Hematopoietic multipotent progenitor cell treated with erythropoietin and hydrocortisone succinate and interleukin-3 and kit ligand, for 8 days (in vitro differentiated cells): ENCODE data around the gene ENTPD6.

Source experiments
- DNase-seq: peaks from one replicate; pipeline ENCODE4 v3.0.0-alpha.2; 2015

ENTPD6 gene

DNA sequence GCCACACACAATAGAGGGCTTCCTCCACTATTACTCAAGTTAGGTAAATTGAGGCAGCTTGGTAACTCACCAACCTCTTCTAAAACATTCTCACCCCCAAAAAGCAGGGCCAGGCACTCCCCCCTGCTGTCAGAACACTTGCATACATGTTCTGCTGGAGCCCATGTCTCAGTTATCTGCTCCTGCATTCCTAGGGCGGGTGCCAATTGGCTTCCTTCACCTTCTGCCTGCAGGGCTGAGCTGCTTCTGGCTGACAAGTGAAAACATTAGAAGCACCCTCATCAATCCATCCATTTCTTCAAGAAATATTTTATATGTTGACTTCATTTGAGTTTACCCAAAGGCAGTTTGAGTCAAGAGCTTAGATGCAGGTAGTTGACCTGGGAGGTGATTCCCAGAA is 4.5 kb upstream of the ENTPD6 start:
- peak; percentile 39 for DNase-seq

GRCh38 chr20:25191689-25192088 is 3.8 kb upstream of the ENTPD6 start:
- DNase-seq = no peak

GRCh38 chr20:25193843-25194242 is 1.7 kb upstream of the ENTPD6 start:
- DNase-seq = no peak

DNA sequence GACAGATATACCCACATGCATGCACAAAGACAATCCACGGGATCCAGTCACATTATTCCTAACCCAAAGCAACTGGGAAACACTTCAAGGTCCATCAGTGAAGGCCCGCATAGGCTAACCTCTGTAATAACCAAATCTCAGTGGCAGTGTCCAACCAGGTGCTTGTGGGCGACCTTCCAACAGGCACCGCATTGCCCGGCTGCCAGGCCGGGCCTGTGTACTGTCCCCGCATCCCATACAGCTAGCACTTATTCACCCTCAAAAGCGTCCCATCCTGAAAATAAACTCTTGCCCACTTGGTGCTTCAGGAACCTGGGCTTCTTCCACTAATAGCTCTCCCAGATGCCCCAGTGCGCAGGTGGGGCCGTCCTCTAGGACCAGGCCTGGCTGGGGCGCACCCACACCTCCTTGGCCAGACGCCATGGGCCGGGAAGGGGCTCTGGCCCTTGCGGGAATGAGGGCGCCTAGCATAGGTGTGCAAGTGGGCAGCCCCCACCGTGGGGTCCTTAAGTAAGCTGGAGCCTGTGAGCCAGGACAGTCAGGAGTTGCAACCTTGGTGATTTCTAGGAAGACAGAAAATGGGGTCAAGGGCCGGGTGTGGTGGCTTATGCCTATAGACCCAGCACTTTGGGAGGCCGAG is 1.1 kb upstream of the ENTPD6 start:
- DNase-seq = no peak

- DNase-seq = no peak
These were observed 662 bp downstream of the ENTPD6 start for GRCh38 chr20:25195962-25196785.

GRCh38 chr20:25196786-25197120 is 1.2 kb downstream of the ENTPD6 start:
- no peak for DNase-seq

DNA sequence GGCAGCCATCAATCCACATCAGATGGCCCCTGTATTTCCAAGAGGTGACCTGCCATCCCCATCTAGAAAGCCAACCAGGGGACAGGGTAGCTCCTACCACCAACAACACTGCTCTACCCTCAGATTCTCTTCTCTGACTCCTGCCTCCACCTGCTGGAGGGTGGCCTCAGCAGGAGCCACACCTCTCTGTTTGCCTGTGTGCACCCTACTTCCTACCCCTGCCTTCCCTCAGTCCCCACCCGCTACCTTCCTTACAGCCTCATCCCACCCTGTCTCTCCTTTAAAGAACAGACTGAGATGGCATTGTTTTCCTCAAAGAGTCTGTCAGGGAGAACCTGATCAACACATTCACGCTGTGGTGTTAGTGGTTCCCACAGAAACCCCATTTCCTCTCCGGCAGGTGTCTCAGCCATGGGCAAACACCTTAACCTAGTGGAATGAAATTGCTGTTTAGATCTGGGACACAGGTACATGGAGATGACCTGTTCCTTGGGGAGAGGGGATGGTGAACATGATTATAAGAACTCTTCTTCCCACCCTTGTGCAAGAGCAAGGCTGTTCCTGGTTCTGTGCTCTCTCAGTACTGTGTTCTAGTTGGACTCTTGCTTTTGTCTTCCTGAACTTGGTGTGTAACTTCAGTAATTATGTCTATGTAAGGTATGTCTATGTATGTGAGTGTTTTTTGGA is 1.8 kb downstream of the ENTPD6 start:
- DNase-seq = no peak

DNA sequence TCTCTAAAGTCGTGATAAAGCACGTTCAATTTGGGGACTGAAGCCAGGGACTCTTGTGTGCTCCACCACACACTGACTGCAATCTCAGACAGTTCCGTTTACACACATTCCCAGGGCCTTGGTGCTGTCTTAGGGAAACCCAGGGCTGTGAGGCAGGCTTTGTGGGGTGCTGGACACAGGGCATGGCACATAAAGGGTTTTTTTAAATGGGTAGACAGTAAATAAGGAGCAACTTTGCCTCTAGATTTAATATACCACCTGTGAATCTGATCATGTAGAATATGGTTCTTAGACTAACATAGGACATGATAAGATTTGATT is 2.3 kb downstream of the ENTPD6 start:
- no peak for DNase-seq

- DNase-seq = no peak
These were observed 3.3 kb downstream of the ENTPD6 start for GRCh38 chr20:25198663-25199383.

- no peak for DNase-seq
These were observed 4.2 kb downstream of the ENTPD6 start for GRCh38 chr20:25199473-25200260.

GRCh38 chr20:25203089-25203488 is 7.6 kb downstream of the ENTPD6 start:
- DNase-seq = no peak

DNA sequence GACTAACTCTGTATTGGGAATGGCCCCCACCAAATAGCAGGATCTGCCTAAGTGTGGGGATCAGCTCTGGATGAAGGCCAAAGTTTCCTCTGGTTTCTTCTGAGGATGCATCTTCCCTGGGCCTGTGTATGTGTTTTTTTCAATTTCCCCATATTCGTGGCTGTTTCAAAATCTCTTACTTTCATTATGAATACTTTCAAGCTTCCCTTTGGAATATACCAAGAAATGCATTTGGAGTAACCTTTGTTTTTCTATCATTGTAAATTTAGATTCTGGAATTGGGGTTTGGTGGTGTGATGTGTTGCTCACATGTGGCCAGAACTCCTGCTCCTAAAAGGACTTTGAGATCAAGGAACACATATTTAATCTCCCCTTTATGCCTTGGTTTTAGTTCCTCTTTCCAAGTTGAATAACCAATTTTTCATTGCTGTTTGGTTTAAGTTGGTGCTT is 8.4 kb downstream of the ENTPD6 start:
- DNase-seq = no peak

DNA sequence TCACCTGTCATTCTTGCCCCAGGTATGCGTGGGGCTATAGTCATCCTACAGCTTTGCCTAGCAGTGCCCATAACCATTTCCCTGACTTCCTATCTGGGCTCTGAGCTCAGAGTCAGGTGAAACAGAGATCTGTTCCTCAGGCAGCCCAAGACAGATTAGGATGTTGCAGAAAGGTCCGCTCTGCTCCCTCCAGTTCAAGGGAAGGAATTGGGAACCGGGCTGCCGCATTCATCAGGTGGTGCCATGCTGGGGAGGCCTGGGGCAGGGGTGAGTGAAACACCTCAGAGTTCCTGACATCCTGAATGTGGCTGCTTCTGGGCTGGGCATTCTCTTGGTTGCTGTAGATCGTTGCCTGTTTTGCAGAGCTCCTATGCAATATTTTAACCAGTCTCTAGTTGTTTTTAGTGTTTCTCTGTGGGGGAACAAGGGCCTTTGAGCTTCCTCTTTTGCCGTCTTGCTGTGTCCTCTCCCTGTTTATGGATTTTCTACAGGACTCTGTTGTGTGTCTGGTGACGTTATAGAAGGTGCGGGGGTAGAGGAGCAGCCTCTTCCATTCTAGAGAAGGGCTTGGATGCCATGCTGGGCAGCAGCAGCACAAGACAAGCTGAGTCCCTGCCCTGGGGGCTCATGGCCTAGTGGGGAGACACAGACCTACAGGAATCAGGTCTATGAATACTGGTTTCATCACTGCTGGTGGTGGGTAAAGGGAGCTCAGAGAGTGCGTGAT is 9.2 kb downstream of the ENTPD6 start:
- no peak for DNase-seq

DNA sequence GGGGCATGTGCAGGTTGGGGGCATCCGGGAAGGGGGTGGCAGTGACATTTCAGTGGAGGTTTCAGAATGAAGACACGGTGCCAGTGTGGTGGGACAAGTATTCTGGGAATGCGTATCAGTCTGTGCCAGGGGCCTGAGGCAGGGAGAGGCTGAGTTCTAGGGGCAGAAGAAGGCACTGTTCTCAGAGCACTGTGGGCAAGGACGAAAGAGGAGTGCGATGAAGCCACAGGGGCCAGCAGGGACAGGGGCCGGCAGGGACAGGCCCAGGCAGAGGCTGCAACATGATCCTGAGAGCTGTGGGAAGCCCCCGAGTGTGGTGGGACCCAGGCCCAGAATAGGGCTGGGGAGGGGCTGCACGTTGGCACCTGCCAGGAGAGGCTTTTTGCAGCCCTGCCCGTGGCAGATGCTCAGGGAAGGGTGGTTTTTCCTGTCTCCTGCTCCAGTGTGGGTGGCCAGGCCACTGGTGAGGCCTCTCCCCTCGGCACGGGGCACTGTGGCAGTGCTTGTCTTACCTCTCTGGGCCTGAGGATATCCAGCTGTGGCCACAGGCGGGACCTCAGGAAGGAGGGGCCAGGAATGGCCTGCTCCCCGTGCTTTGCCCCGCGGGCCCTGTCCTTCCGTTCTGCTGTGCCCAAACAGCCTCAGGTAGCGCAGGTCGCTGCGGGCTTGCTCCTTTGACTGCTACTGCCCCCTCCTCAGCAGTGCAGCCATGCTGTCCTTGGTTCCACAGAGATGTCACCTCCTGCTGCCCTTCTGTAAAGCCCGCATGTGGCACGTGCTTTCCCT is 10.0 kb downstream of the ENTPD6 start:
- DNase-seq = no peak

DNA sequence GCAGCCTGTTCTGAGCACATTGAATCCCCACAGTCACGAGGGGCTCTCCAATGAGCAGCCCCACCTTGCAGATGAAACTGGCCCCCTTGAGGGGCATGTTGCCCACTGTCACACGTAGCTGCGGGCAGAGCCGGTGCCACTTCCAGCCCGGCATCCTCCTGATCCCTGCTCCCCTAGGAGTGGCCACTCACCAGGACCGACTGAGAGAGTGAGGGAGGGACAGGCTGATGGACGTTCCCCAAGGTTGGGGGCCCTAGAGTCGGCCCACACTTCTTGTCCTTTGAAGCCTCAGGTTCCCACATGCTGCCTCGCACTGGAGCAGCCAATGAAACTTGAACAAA is 10.5 kb downstream of the ENTPD6 start:
- DNase-seq = no peak

DNA sequence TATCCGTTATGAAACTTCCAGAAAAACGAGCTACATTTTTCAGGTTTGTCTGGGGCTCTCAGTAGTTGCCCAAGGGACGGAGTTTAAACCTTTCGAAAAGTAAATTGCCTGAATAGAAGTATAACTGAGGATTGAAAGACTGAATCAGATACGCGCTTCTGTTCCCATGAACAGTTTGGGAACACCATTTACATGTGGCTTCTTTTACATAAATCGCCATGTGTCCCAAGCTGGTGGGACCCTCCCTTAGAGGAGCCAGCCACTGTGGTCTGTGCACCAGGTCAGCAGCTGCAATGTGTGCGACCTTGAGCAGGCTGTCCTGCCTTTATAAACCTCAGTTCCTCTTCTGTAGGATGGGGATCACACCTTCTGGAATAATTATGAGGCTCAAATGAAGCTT is 11.0 kb downstream of the ENTPD6 start:
- DNase-seq = no peak

DNA sequence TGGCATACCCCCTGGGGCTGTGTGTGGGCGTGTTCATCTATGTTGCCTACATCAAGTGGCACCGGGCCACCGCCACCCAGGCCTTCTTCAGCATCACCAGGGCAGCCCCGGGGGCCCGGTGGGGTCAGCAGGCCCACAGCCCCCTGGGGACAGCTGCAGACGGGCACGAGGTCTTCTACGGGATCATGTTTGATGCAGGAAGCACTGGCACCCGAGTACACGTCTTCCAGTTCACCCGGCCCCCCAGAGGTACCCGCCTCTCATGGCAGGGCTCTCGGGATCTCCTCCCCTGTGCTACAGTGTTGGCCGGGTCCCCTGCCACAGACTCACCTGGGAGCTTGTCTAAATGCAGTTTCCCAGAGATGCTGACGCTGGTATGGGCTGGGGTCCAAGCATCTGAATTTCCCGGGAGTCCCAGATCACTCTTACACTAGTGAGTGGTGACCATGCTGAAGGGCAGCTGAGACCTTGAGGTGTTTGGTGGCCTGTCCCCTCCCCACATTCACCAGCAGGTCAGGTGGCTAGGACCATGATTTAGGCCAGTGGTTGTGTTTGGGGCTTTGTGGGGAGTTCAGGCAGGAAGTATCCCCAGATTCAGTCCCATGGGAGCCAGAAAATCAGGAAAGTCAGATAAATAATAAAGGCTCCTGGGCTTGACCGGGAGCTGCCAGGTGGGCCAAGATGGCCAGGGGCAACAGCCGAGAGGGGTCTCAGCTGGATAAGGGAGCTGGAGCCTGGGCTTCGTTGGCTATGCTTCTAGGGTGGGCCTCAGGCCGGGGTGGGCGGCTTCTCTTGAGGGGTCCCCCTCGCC is 11.8 kb downstream of the ENTPD6 start:
- no peak for DNase-seq

- DNase-seq = no peak
These were observed 12.5 kb downstream of the ENTPD6 start for GRCh38 chr20:25207960-25208534.

DNA sequence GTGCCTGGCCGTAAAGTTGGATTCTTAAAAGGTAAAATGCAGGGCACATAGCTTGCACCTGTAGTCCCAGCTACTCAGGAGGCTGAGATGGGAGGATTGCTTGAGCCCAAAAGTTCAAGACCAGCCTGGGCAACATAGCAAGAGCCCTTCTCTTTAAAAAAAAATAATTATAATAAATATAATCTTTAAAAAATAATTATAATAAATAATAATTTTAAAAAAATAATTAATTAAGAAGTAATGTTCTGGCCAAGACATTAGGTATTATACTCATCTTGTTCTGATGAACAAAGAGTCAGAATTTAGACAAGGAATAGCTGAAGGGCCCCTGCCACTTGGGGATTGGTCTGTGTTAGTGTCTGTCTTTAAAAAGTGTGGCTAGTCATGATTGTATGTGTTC is 13.9 kb downstream of the ENTPD6 start:
- DNase-seq = no peak

DNA sequence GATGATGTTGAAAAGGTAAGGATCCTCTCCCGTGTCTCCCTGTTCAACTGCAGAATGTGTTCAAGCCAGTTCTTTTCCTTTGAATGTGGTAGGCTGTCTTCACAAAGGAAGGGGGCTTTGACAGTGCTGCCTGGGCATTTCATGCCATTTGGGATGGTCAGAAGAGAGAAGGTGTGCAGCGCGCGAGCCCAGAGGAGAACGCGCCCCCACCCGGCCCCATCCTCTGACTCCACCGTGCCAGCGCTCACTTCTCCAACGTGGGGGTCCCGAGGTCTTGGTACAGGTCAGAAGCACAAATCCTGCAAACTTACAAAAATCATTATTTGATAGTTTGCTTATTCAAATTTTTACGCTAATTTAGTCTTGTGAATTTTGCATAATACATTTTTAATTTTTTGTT is 14.4 kb downstream of the ENTPD6 start:
- DNase-seq = no peak
